Hepatocyte (in vitro differentiated cells): ENCODE results near the gene TMEM131L. TPM values are rescaled to one million over a fixed set of nuclear protein-coding genes. Genes with fewer than 3 reads are reported as not detected.

Source experiments
- DNase-seq: peaks from one replicate; pipeline ENCODE4 v3.0.0-alpha.2; 2016; ENCODE audit warnings: low spot score
- H2AFZ ChIP-seq: fragments of 200-600 bp; sonication (generic); 2 replicates; pipeline ENCODE4 v1.6.0; 2016; ENCODE audit warnings: antibody characterized with exemption, mild to moderate bottlenecking
- H3K27ac ChIP-seq: fragments of 200-600 bp; sonication (generic); 2 replicates; pipeline ENCODE4 v1.5.1; 2016; ENCODE audit warnings: mild to moderate bottlenecking
- H3K27me3 ChIP-seq: fragments of 200-600 bp; sonication (generic); 2 replicates; pipeline ENCODE4 v1.6.1; 2016
- H3K36me3 ChIP-seq: fragments of 200-600 bp; sonication (generic); replicated peaks from 2 replicates; pipeline ENCODE4 v1.5.1; 2016; ENCODE audit warnings: low read depth; ENCODE audit not compliant: insufficient read depth
- H3K4me1 ChIP-seq: fragments of 200-600 bp; sonication (generic); 2 replicates; pipeline ENCODE4 v1.5.1; 2016; ENCODE audit warnings: mild to moderate bottlenecking, moderate library complexity; ENCODE audit not compliant: insufficient read depth
- H3K4me2 ChIP-seq: fragments of 200-600 bp; sonication (generic); 2 replicates; pipeline ENCODE4 v1.6.0; 2016
- H3K4me3 ChIP-seq: fragments of 200-600 bp; sonication (generic); 2 replicates; pipeline ENCODE4 v1.5.1; 2016; ENCODE audit warnings: mild to moderate bottlenecking
- H3K79me2 ChIP-seq: fragments of 200-600 bp; sonication (generic); 2 replicates; pipeline ENCODE4 v1.6.0; 2017; ENCODE audit warnings: mild to moderate bottlenecking
- H3K9me2 ChIP-seq: fragments of 200-600 bp; sonication (generic); replicated peaks from 2 replicates; pipeline ENCODE4 v1.6.0; 2017; ENCODE audit warnings: mild to moderate bottlenecking; ENCODE audit not compliant: insufficient read depth
- H3K9me3 ChIP-seq: fragments of 200-600 bp; sonication (generic); 2 replicates; pipeline ENCODE4 v1.5.1; 2016; ENCODE audit warnings: low read depth, mild to moderate bottlenecking
- H4K20me1 ChIP-seq: fragments of 200-600 bp; sonication (generic); 2 replicates; pipeline ENCODE4 v1.6.0; 2016; ENCODE audit warnings: mild to moderate bottlenecking; ENCODE audit not compliant: insufficient read depth, poor library complexity, severe bottlenecking
- CTCF ChIP-seq: fragments of 200-600 bp; sonication (generic); IDR thresholded peaks from 2 replicates; pipeline ENCODE4 v1.5.1; 2016; ENCODE audit warnings: antibody characterized with exemption, mild to moderate bottlenecking; ENCODE audit not compliant: poor library complexity
- EZH2 ChIP-seq: fragments of 200-600 bp; sonication (generic); IDR thresholded peaks from 2 replicates; pipeline ENCODE4 v1.6.1; 2016; ENCODE audit warnings: antibody characterized with exemption, mild to moderate bottlenecking, borderline replicate concordance
- EZH2phosphoT487 ChIP-seq: fragments of 200-600 bp; sonication (generic); IDR thresholded peaks from one replicate; pipeline ENCODE4 v1.6.1; 2018; ENCODE audit warnings: antibody characterized with exemption, mild to moderate bottlenecking, low read depth, moderate library complexity; ENCODE audit not compliant: unreplicated experiment, severe bottlenecking
- WGBS: methylation state at CpG from one replicate; pipeline ENCODE4 v1.1.6; 2016; ENCODE audit warnings: low lambda C conversion rate; ENCODE audit errors: missing lambda C conversion rate; 5-methylcytosine and 5-hydroxymethylcytosine counted together
- polyA plus RNA-seq: library from polyadenylated mRNA; unstranded; fragments of >200 nt; fragmentation: Nextera tagmentation; extraction: Ambion mirVana; gene quantifications from 2 replicates; pipeline ENCODE4 v1.2.1, GENCODE V29; 2016
- total RNA-seq: library from RNA; depleted of rRNA; stranded (reverse); fragments of >200 nt; gene quantifications from 2 replicates; pipeline ENCODE4 v1.2.3, GENCODE V29; 2014

The TMEM131L gene
- total and polyA plus RNA-seq, 2 experiments from 2014 or later = 6.3 to 10.5 TPM

GRCh38 chr4:153651116-153651515, 185.0 kb downstream of the TMEM131L start:
- WGBS = 84% methylated on average over 3 of the region's 3 CpGs
- Histone ChIP-seq H3K4me3 (no peak overlapping the region), H3K27ac (no peak overlapping the region), H3K36me3 (no peaks in the 10 kb centered on the region), H3K4me1 (no peaks in the 10 kb centered on the region), H3K4me2 (no peak overlapping the region), H3K9me3 (no peaks in the 10 kb centered on the region), H4K20me1 (no peaks in the 10 kb centered on the region), H3K9me2 (no peaks in the 10 kb centered on the region), H3K79me2 (no peaks in the 10 kb centered on the region), H3K27me3 (no peaks in the 10 kb centered on the region), H2AFZ (no peak overlapping the region)
- no peak for TF ChIP-seq CTCF
- TF ChIP-seq EZH2phosphoT487 = no peak
- DNase-seq = no peak

GRCh38 chr4:153651587-153651986, 185.4 kb downstream of the TMEM131L start:
- Histone ChIP-seq H3K9me2 (no peaks in the 10 kb centered on the region), H2AFZ (no peak overlapping the region), H4K20me1 (no peaks in the 10 kb centered on the region), H3K4me1 (no peaks in the 10 kb centered on the region), H3K4me3 (no peak overlapping the region), H3K4me2 (no peak overlapping the region), H3K36me3 (no peaks in the 10 kb centered on the region), H3K27ac (no peak overlapping the region), H3K9me3 (no peaks in the 10 kb centered on the region), H3K27me3 (no peaks in the 10 kb centered on the region), H3K79me2 (no peaks in the 10 kb centered on the region)
- TF ChIP-seq EZH2phosphoT487 (no peak), CTCF (no peak), EZH2 (no peak)
- 83% methylated on average over 5 of the region's 5 CpGs for WGBS
- no peak for DNase-seq

DNA sequence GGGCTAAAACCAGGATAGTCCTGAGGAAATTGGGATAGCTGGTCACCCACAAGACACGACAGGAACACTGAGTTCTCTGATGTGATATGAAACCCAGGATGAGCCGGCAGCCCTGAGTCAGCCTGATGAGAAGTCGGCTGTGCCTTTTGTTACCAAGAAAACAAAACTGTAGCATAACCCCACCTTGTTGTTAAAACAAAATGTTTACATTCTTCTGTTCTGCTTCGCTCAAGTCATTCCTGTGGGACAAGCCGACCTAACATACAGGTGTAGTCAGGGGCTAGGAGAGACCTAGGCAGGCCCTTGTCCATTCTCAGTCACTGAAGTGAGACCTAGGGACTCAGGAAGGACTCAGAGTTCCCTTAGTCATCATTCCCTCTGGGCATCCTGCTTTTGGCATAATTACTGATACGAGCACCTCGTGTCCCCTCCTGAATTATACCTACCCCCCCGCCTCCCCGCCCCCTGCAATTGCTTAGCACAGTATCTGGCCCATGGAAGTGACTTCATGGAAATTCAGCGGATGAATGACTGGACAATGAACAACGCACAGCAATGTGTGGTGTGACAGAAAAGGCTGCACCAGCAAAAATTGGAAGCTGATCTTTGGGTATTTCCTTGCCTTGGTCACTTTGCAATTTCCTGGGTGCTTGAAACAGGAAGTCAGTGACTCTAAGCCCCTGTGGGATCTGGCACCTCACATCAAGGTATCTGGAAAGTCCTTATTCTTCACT, 186.1 kb downstream of the TMEM131L start:
- no peak overlapping the region for H3K27ac ChIP-seq
- WGBS = 79% methylated on average over 11 of the region's 11 CpGs
- TF ChIP-seq EZH2phosphoT487 (no peak), CTCF (no peak), EZH2 (no peak)

More for the DNA sequence above, 186.1 kb downstream of the TMEM131L start:
- Histone ChIP-seq H3K27me3 (no peaks in the 10 kb centered on the region), H3K4me3 (no peak overlapping the region), H3K79me2 (no peaks in the 10 kb centered on the region), H4K20me1 (no peaks in the 10 kb centered on the region), H3K36me3 (no peaks in the 10 kb centered on the region), H3K9me2 (no peaks in the 10 kb centered on the region), H3K4me2 (no peak overlapping the region), H2AFZ (no peak overlapping the region), H3K4me1 (no peaks in the 10 kb centered on the region), H3K9me3 (no peaks in the 10 kb centered on the region)
- DNase-seq = no peak
